ENCODE data around the gene HNMT.

The HNMT gene

DNA sequence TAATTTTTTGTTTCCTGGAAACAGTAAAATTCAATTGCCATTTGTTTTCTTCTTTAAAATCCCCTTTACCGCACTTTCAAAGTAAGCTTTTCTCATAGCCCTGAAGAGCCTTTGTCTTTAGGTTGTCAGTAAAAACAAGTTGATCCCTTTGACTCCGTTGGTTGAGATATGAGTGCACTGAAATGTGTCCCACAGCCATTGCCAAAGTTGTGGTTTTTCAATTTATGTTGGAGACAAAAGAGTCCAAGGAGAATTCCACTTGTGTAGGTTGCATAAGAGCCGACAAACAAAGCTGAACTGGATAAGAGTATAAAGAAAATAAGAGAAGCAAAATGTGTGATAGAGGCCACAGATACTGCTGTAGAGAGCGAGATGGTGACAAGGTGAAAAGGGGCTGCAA is 26.1 kb upstream of the HNMT start:
- in situ Hi-C loops (cut with MboI; ENCODE audit: low pct_unique_long_range_greater_than_20kb, low sequenced_read_pairs, unreplicated experiment) = no loop called here
- TF ChIP-seq, protein P1, sequence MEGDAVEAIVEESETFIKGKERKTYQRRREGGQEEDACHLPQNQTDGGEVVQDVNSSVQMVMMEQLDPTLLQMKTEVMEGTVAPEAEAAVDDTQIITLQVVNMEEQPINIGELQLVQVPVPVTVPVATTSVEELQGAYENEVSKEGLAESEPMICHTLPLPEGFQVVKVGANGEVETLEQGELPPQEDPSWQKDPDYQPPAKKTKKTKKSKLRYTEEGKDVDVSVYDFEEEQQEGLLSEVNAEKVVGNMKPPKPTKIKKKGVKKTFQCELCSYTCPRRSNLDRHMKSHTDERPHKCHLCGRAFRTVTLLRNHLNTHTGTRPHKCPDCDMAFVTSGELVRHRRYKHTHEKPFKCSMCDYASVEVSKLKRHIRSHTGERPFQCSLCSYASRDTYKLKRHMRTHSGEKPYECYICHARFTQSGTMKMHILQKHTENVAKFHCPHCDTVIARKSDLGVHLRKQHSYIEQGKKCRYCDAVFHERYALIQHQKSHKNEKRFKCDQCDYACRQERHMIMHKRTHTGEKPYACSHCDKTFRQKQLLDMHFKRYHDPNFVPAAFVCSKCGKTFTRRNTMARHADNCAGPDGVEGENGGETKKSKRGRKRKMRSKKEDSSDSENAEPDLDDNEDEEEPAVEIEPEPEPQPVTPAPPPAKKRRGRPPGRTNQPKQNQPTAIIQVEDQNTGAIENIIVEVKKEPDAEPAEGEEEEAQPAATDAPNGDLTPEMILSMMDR (IDR thresholded peaks at IDR 0.05; ENCODE audit: extremely low read depth, insufficient read depth, missing control alignments) = no peak
- DNase-seq (ENCODE audit: low spot score) = no peak

DNA sequence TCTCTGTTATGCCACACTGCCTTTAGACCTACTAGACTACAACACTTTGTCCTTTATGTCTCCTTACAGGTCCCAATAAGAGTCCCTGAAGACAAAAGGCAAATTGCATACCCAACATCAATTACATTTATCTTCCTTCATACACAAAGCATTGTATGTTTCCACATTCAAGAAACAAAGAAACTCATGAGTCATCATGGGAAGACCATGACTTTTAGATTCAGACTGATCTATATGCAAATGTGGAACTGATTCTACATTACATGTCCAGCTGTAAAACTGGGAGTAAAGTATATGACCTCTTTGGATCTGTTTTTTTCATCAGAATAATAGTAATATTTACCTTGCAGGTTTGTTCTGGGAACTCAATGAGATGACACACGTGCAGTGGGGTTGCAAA is 25.2 kb upstream of the HNMT start:
- TF ChIP-seq, protein P1 (IDR thresholded peaks at IDR 0.05; ENCODE audit: extremely low read depth, insufficient read depth, missing control alignments) = no peak
- in situ Hi-C loops (cut with MboI; ENCODE audit: low pct_unique_long_range_greater_than_20kb, low sequenced_read_pairs, unreplicated experiment) = no loop called here
- DNase-seq (ENCODE audit: low spot score) = no peak

DNA sequence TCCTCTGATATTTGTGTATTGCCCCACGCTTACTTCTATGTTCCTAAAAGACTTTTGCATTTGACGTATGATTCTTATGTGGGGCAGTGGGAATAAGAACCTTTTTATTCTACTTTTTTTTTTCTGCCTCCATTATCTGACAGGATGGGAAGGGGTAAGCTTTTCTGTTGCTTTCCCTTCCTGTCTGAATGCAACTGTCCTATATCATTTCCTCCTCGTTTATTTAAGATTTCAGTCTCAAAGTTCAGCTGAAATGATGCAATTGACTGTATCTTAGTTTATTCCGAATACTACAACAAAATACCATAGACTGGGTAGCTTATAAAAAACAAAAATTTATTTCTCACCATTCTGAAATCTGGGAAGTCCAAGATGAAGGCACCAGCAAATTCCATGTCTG is 24.1 kb upstream of the HNMT start:
- in situ Hi-C loops (cut with MboI; ENCODE audit: low pct_unique_long_range_greater_than_20kb, low sequenced_read_pairs, unreplicated experiment) = loop anchor here (10.0 kb wide), 1 partner anchor 155 kb away; no protein-coding TSS in a partner anchor
- TF ChIP-seq, protein P1 (IDR thresholded peaks at IDR 0.05; ENCODE audit: extremely low read depth, insufficient read depth, missing control alignments) = no peak
- no peak for DNase-seq (ENCODE audit: low spot score)

DNA sequence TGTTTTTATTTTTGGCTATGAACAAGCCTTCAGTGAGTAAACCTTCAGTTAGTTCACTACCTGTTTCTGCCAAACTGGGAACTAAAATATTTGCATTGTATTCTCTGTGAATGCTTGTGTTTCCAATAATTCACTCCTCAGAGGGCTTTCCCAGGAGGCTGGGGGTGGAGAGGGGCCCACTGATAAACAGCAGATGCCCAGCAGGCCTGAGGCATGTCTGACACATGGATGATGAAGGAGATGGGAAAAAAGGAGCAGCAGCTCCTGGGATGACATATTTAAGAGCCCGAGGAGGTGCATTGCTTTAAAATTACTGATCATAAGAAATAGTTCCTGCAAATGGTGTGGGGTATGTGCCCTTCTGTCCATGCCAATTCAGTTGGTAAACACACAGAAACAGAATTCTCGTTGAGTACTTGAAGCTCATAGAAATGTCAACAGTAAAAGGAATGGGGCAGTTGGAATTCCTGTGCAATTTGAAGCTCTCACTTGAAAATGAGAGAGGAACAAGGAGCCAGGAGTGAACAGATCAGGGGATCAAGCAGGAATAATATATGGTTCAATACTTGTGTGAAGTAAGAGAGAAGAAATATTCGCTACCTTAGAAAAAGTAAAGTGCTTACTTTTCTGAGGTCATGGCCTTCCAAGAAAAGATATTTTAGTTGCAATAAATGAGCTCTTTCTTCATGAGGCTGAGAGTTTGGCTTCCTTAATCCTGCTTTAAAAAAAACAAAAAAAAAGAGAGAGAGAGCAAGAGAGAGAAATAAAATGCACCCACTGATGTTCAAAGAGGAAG is 22.0 kb upstream of the HNMT start:
- in situ Hi-C loops (cut with MboI; ENCODE audit: low pct_unique_long_range_greater_than_20kb, low sequenced_read_pairs, unreplicated experiment) = loop anchor here (10.0 kb wide), 1 partner anchor 153 kb away; no protein-coding TSS in a partner anchor
- DNase-seq (ENCODE audit: low spot score) = no peak

DNA sequence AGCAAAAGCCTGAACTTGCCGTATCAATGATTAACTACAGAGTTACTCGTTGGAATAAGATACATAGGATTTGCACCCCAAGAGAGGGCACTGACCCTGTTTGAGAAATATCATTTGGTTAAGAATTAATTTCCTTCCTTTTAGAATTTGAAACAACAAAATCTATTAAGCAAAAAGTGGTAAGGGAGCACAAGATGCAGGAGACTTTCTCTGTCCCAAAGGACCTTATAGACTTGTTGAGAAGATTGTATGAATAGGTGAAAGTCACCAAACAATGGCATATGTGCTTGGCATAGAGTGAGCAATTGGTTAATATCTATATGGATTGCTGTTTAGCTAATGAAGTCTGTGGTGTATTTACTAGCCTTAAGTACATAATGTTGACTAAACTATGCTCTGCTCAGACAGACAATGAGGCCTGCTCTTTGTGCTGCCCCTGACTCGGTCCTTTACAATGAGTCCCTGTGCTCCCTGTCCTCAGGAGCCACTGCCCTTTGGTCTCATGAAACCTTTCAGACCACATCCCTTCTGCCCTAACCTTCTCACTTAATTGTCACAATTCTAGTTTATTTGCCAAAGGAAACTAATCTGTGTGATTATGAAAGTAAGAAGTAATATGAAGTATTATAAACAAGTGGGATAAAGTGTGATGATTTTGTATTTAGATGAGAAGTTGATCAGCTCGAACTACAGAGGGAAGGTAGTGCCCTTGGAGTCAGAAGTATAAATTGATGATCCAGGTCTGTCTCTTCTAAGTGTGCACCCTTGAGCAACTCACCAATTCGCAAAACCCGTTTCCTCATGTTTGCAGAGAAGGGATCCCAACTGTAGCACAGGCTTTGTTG is 21.2 kb upstream of the HNMT start:
- no peak for DNase-seq (ENCODE audit: low spot score)
- in situ Hi-C loops (cut with MboI; ENCODE audit: low pct_unique_long_range_greater_than_20kb, low sequenced_read_pairs, unreplicated experiment) = loop anchor here (10.0 kb wide), 1 partner anchor 152 kb away; no protein-coding TSS in a partner anchor
- TF ChIP-seq, protein P1 (IDR thresholded peaks at IDR 0.05; ENCODE audit: extremely low read depth, insufficient read depth, missing control alignments) = no peak

More for the DNA sequence above, 22.0 kb upstream of the HNMT start:
- TF ChIP-seq, protein P1 (IDR thresholded peaks at IDR 0.05; ENCODE audit: extremely low read depth, insufficient read depth, missing control alignments) = no peak

DNA sequence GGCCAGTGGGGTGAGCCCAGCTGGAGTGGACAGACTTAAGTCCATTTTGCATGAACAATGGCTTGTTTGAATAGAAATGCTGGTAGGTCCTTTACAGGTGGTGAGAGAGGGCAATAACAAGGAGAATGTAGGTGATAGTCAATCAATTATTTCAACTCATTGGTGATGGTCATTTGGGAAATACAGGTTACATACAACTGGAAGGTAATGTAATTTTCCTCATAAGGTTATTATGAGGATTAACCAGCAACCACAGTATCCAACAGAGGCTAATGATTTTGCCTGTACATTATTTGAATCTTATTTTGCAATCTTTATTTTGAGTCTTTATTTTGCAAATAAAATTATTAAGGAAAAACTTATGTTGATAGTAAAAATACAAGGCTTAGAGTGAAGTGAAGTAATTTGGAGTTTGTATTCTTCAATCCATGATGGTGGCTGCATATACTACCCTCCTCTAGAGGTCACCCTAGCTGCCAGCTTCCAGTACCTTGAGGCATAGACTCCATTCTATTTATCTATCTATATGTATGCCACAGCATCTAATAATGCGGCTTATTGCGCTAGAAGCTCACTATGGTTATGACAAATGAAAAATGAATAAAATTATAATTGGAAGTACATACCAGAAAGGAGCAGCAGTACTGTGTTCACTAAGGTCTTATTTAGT is 20.5 kb upstream of the HNMT start:
- DNase-seq (ENCODE audit: low spot score) = no peak
- in situ Hi-C loops (cut with MboI; ENCODE audit: low pct_unique_long_range_greater_than_20kb, low sequenced_read_pairs, unreplicated experiment) = loop anchor here (10.0 kb wide), 1 partner anchor 151 kb away; no protein-coding TSS in a partner anchor

More for the DNA sequence above, 20.5 kb upstream of the HNMT start:
- TF ChIP-seq, protein P1 (IDR thresholded peaks at IDR 0.05; ENCODE audit: extremely low read depth, insufficient read depth, missing control alignments) = peak; percentile 5
